Measurements from ENCODE around the gene HSD17B4. TPM values are rescaled to one million over a fixed set of nuclear protein-coding genes. Genes with fewer than 3 reads are reported as not detected.
A peak's percentile ranks its signal among the peaks of the same experiment; 100 is the strongest.
"Not testable (repeated sequence)": the region's sequence is repeated elsewhere in the genome, so short reads cannot be mapped to it uniquely, and the experiment has no call there.

The HSD17B4 gene
- total RNA-seq, 2 donors from 2014 or later, result 453 to 480 TPM

- Mint-ChIP-seq H3K36me3 (ENCODE audit: low read depth) (peaks cover 4% of the 10 kb centered on the region), H3K4me1 (peaks cover 32% of the 10 kb centered on the region), H3K4me3 (peak overlapping the region; percentile 63), H3K27ac (no peak overlapping the region), H3K27me3 (ENCODE audit: insufficient read depth) (no peaks in the 10 kb centered on the region), H3K9me3 (peaks cover 24% of the 10 kb centered on the region)
- Histone ChIP-seq H3K36me3 (ENCODE audit: control insufficient read depth, insufficient read depth, low read length) (no peaks in the 10 kb centered on the region), H3K4me3 (ENCODE audit: low read length) (peak overlapping the region; percentile 78), H3K9me3 (ENCODE audit: control insufficient read depth, low read length) (peaks cover 15% of the 10 kb centered on the region), H3K27me3 (ENCODE audit: control insufficient read depth, insufficient read depth, low read length, poor library complexity, severe bottlenecking) (no peaks in the 10 kb centered on the region), H3K9ac (ENCODE audit: extremely low read depth, low read length, poor library complexity, severe bottlenecking) (no peak overlapping the region), H3K4me1 (ENCODE audit: control insufficient read depth, insufficient read depth, low read length) (peaks cover 11% of the 10 kb centered on the region), H3K27ac (ENCODE audit: low read depth, low read length) (no peak overlapping the region)
- TF ChIP-seq CTCF (conservative IDR thresholded peaks at IDR 0.05), result no peak
- no peak for DNase-seq
- 36 to 50% methylated on average over 5 to 7 of the region's 9 CpGs for WGBS, 2 experiments (ENCODE audit: insufficient coverage in 1 of 2, insufficient read length in 1 of 2)
Measured at GRCh38 chr5:119412279-119413227, 39.7 kb upstream of the HSD17B4 start.

GRCh38 chr5:119414124-119414734, 38.1 kb upstream of the HSD17B4 start:
- H3K27ac ChIP-seq (ENCODE audit: low read depth, low read length); H3K27me3 Mint-ChIP-seq (ENCODE audit: insufficient read depth); DNase-seq; H3K27ac Mint-ChIP-seq; H3K36me3 ChIP-seq (ENCODE audit: control insufficient read depth, insufficient read depth, low read length); H3K36me3 Mint-ChIP-seq (ENCODE audit: low read depth); H3K4me1 ChIP-seq (ENCODE audit: control insufficient read depth, insufficient read depth, low read length); H3K4me3 Mint-ChIP-seq; H3K27me3 ChIP-seq (ENCODE audit: control insufficient read depth, insufficient read depth, low read length, poor library complexity, severe bottlenecking); H3K9ac ChIP-seq (ENCODE audit: extremely low read depth, low read length, poor library complexity, severe bottlenecking); H3K4me3 ChIP-seq (ENCODE audit: low read length): not testable (repeated sequence)
- WGBS, 2 experiments (ENCODE audit: insufficient coverage in 1 of 2, insufficient read length in 1 of 2), result 95 to 100% methylated on average over 12 to 13 of the region's 13 CpGs
- Mint-ChIP-seq H3K4me1 (peaks cover 39% of the 10 kb centered on the region), H3K9me3 (peaks cover 24% of the 10 kb centered on the region)
- H3K9me3 ChIP-seq (ENCODE audit: control insufficient read depth, low read length), result peaks cover 15% of the 10 kb centered on the region

- Mint-ChIP-seq H3K36me3 (ENCODE audit: low read depth) (peaks cover 4% of the 10 kb centered on the region), H3K27ac (no peak overlapping the region), H3K9me3 (peaks cover 27% of the 10 kb centered on the region), H3K4me1 (peaks cover 14% of the 10 kb centered on the region), H3K4me3 (no peak overlapping the region), H3K27me3 (ENCODE audit: insufficient read depth) (peaks cover 2% of the 10 kb centered on the region)
- no peaks in the 10 kb centered on the region for H3K4me1 ChIP-seq (ENCODE audit: control insufficient read depth, insufficient read depth, low read length)
- H3K36me3 ChIP-seq (ENCODE audit: control insufficient read depth, insufficient read depth, low read length), result no peaks in the 10 kb centered on the region
- TF ChIP-seq CTCF (conservative IDR thresholded peaks at IDR 0.05), result no peak
- no peak overlapping the region for H3K27ac ChIP-seq (ENCODE audit: low read depth, low read length)
- H3K9me3 ChIP-seq (ENCODE audit: control insufficient read depth, low read length), result peaks cover 15% of the 10 kb centered on the region
- no peaks in the 10 kb centered on the region for H3K27me3 ChIP-seq (ENCODE audit: control insufficient read depth, insufficient read depth, low read length, poor library complexity, severe bottlenecking)
- H3K4me3 ChIP-seq (ENCODE audit: low read length), result no peak overlapping the region
- no peak for DNase-seq
- WGBS, 2 experiments (ENCODE audit: insufficient coverage in 1 of 2, insufficient read length in 1 of 2), result 90 to 91% methylated on average over 4 to 5 of the region's 5 CpGs
- H3K9ac ChIP-seq (ENCODE audit: extremely low read depth, low read length, poor library complexity, severe bottlenecking), result no peak overlapping the region
Measured at GRCh38 chr5:119417891-119418605, 34.2 kb upstream of the HSD17B4 start.

All from endodermal cell (in vitro differentiated cells).